ENCODE data around the gene SPATA13. TPM values are rescaled to one million over a fixed set of nuclear protein-coding genes. Genes with fewer than 3 reads are reported as not detected.

The SPATA13 gene
- total and polyA plus RNA-seq, 2 donors (not counting 1 experiment from before 2014, with no cell fraction given): 5.7 to 8.3 TPM

DNA sequence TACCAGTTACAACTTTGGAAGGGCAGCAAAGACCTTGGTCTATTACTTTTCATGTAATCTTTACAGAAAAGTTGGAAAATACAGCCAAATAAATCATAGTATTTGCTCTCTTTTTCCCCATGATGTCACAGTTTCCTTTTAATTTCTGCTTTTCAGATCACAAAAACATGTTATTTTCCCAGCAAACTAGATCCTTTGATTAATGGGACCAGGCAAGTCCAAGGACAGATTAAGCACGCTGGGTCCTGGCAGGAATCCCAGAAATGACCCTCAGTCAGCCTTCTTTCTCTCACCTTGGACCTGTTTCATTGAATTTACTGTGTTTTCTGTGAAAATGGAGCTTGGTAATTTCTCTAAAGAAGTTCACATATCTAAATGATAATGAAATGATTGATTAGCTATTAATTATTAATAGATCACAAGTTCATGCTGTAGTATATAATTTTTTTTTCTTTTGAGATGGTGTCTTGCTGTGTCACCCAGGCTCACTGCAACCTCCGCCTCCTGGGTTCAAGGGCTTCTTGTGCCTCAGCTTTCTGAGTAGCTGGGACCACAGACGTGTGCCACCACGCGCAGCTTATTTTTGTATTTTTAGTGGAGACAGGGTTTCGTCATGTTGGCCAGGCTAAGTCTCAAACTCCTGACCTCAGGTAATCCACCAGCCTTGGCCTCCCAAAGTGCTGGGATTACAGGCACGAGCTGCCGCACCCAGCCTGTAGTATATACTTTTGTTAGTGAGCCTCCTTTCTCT, 16.0 kb downstream of the SPATA13 start:
- ChIA-PET CTCF (interaction anchor here (1.3 kb wide), 1 partner anchor 14 kb away, joined by 3 read pairs; no protein-coding TSS in a partner anchor), POLR2A (no interaction called here)
- WGBS (ENCODE audit: insufficient coverage): 100% methylated on average over 1 of the region's 8 CpGs
- Histone ChIP-seq H3K79me2 (ENCODE audit: control insufficient read depth, insufficient read depth, low read length) (no peaks in the 10 kb centered on the region), H3K4me3 (ENCODE audit: control extremely low read depth in 1 of 5, extremely low read depth in 1 of 5, insufficient read depth in 1 of 5, low read depth in 2 of 5, low read length in 4 of 5) (no peak overlapping the region), H3K9me3 (ENCODE audit: control extremely low read depth in 1 of 3, control insufficient read depth in 2 of 3, insufficient read depth in 1 of 3, low read length in 2 of 3) (no peaks in the 10 kb centered on the region), H3K4me1 (ENCODE audit: control insufficient read depth in 2 of 2, insufficient read depth in 2 of 2, low read length in 2 of 2) (no peaks in the 10 kb centered on the region), H3K36me3 (replicated peaks in 1 of 2; ENCODE audit: control extremely low read depth in 1 of 2, control insufficient read depth in 1 of 2, extremely low read depth in 1 of 2, insufficient read depth in 2 of 2, low read length in 1 of 2) (no peaks in the 10 kb centered on the region), H3K27ac (ENCODE audit: low read length in 2 of 2) (no peak overlapping the region), H4K20me1 (ENCODE audit: control insufficient read depth, insufficient read depth, low read length, poor library complexity, severe bottlenecking) (no peaks in the 10 kb centered on the region), H3K27me3 (replicated peaks in 1 of 4; ENCODE audit: control extremely low read depth in 1 of 4, control insufficient read depth in 3 of 4, insufficient read depth in 4 of 4, low read length in 3 of 4) (no peaks in the 10 kb centered on the region), H2AFZ (ENCODE audit: insufficient read depth, low read depth, low read length, poor library complexity, severe bottlenecking) (no peak overlapping the region), H3K9ac (ENCODE audit: low read length) (no peak overlapping the region), H3K4me2 (replicated peaks; ENCODE audit: low read depth, low read length, poor library complexity, severe bottlenecking) (no peak overlapping the region)
- no peak overlapping the region for H3K4me3 Mint-ChIP-seq
- no peak overlapping the region for H3K27ac Mint-ChIP-seq
- no peaks in the 10 kb centered on the region for H3K27me3 Mint-ChIP-seq
- intact Hi-C loops (cut with micrococcal nuclease): no loop called here
- H3K4me1 Mint-ChIP-seq: no peaks in the 10 kb centered on the region
- no peak for DNase-seq
- ATAC-seq (ENCODE audit: low read depth): no peak
- TF ChIP-seq, protein P1, sequence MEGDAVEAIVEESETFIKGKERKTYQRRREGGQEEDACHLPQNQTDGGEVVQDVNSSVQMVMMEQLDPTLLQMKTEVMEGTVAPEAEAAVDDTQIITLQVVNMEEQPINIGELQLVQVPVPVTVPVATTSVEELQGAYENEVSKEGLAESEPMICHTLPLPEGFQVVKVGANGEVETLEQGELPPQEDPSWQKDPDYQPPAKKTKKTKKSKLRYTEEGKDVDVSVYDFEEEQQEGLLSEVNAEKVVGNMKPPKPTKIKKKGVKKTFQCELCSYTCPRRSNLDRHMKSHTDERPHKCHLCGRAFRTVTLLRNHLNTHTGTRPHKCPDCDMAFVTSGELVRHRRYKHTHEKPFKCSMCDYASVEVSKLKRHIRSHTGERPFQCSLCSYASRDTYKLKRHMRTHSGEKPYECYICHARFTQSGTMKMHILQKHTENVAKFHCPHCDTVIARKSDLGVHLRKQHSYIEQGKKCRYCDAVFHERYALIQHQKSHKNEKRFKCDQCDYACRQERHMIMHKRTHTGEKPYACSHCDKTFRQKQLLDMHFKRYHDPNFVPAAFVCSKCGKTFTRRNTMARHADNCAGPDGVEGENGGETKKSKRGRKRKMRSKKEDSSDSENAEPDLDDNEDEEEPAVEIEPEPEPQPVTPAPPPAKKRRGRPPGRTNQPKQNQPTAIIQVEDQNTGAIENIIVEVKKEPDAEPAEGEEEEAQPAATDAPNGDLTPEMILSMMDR (IDR thresholded peaks at IDR 0.05): no peak
- no peak for TF ChIP-seq EZH2 (IDR thresholded peaks at IDR 0.05; ENCODE audit: borderline replicate concordance, insufficient read depth, low read depth, low read length, poor library complexity, severe bottlenecking)
- no peaks in the 10 kb centered on the region for H3K9me3 Mint-ChIP-seq (ENCODE audit: insufficient read depth)

DNA sequence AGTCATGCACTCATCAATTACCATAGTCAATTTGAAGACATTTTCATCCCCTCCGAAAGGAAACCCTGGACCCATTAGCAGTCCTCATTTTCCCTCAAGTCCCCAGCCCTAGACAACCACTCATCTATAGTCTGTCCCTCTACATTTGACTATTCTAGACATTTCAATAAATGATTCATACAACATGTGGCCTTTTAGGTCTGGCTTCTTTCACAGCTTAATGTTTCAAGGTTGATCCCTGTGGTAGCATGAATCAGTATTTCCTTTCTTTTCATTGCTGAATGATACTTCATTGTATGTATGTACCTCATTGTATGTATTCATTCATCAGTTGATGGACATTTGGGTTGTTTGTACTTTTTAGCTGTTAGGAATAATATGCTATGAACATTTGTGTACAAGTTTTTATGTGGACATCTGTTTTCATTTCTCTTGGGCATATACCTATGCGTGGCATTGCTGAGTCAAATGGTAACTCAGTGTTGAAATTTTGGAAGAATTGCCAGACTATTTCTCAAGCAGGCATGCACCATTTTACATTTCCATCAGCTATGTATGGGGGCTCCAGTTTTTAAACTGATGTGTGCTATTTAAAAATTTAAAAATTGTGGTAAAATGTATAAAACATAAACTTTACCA, 18.4 kb downstream of the SPATA13 start:
- no peaks in the 10 kb centered on the region for H3K27me3 ChIP-seq (replicated peaks in 1 of 4; ENCODE audit: control extremely low read depth in 1 of 4, control insufficient read depth in 3 of 4, insufficient read depth in 4 of 4, low read length in 3 of 4)
- DNase-seq (no peak), ATAC-seq (ENCODE audit: low read depth) (no peak)
- H3K27me3 Mint-ChIP-seq: no peaks in the 10 kb centered on the region
- CTCF ChIA-PET: interaction anchor here (1.0 kb wide), 1 partner anchor 15 kb away, joined by 3 read pairs; no protein-coding TSS in a partner anchor
- H3K36me3 ChIP-seq (replicated peaks in 1 of 2; ENCODE audit: control extremely low read depth in 1 of 2, control insufficient read depth in 1 of 2, extremely low read depth in 1 of 2, insufficient read depth in 2 of 2, low read length in 1 of 2): no peaks in the 10 kb centered on the region
- H3K27ac ChIP-seq (ENCODE audit: low read length in 2 of 2): no peak overlapping the region
- H3K4me2 ChIP-seq (replicated peaks; ENCODE audit: low read depth, low read length, poor library complexity, severe bottlenecking): no peak overlapping the region
- no peaks in the 10 kb centered on the region for H3K4me1 ChIP-seq (ENCODE audit: control insufficient read depth in 2 of 2, insufficient read depth in 2 of 2, low read length in 2 of 2)
- H3K27ac Mint-ChIP-seq: no peak overlapping the region
- H3K4me1 Mint-ChIP-seq: peaks cover 6% of the 10 kb centered on the region
- peaks cover 0 to 11% (median 7%) of the 10 kb centered on the region in 3 donors for H3K9me3 ChIP-seq (ENCODE audit: control extremely low read depth in 1 of 3, control insufficient read depth in 2 of 3, insufficient read depth in 1 of 3, low read length in 2 of 3)
- no peak overlapping the region for H2AFZ ChIP-seq (ENCODE audit: insufficient read depth, low read depth, low read length, poor library complexity, severe bottlenecking)
- no peaks in the 10 kb centered on the region for H3K79me2 ChIP-seq (ENCODE audit: control insufficient read depth, insufficient read depth, low read length)
- WGBS (ENCODE audit: insufficient coverage): 85% methylated on average over 2 of the region's 2 CpGs
- H4K20me1 ChIP-seq (ENCODE audit: control insufficient read depth, insufficient read depth, low read length, poor library complexity, severe bottlenecking): no peaks in the 10 kb centered on the region
- no peak for TF ChIP-seq EZH2 (IDR thresholded peaks at IDR 0.05; ENCODE audit: borderline replicate concordance, insufficient read depth, low read depth, low read length, poor library complexity, severe bottlenecking)
- TF ChIP-seq, protein P1 (IDR thresholded peaks at IDR 0.05): no peak
- no peak overlapping the region for H3K4me3 ChIP-seq (ENCODE audit: control extremely low read depth in 1 of 5, extremely low read depth in 1 of 5, insufficient read depth in 1 of 5, low read depth in 2 of 5, low read length in 4 of 5)
- H3K9ac ChIP-seq (ENCODE audit: low read length): no peak overlapping the region
- H3K9me3 Mint-ChIP-seq (ENCODE audit: insufficient read depth): peaks cover 2% of the 10 kb centered on the region
- no peak overlapping the region for H3K4me3 Mint-ChIP-seq
- POLR2A ChIA-PET: no interaction called here
- intact Hi-C loops (cut with micrococcal nuclease): no loop called here

Data from B cell (primary cell).